GM18505 (cell line): ENCODE data around the gene PABPN1L.

Experiments
- ATAC-seq: cut with Tn5 transposase; IDR thresholded peaks from one replicate; pipeline ENCODE4 v1.9.1; 2021; ENCODE audit not compliant: unreplicated experiment
- POLR2A ChIP-seq: IDR thresholded peaks from 4 replicates; pipeline ENCODE4 v1.6.1; 2011; ENCODE audit warnings: borderline replicate concordance; ENCODE audit not compliant: insufficient read depth, insufficient read length; ENCODE audit errors: extremely low read depth

Gene PABPN1L

DNA sequence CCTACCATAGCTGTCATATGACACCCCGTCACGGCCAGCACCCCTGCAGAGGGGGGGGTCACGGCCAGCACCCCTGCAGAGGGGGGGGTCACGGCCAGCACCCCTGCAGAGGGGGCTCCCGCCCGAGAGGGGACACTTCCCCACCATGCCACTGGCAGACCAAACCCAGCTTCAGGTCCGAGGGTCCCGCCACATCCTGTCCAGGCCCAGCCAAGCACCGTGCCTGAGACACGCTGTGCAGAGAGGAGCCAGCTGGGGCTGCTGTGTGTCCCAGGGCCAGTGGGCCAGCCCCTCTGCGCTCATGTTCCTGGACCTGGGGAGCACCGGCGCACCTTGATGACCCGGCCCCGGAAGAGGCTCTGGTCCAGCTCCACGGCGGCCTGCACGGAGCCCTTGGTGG lies 1.9 kb downstream of the PABPN1L start:
- ATAC-seq: no peak
- no peak for TF ChIP-seq POLR2A

DNA sequence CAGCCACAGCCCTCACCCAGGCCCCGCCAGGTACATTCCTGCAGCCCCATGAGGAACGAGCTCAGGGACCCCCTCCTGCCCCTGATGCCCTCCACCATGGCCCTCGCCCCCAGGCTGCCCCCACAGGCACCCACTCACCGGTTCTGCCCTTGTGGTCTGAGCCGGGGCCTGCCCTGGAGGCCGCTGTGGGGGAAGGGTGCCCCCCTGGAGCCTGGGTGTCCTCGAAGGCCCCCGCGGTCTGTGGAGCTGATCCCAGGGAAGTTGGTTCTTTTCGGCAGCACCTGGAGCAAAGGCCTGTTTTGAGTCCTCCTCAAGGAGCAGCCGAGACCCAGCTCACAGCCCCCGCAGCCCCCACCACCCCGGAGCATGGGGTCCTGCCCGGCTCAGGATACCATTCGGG lies 2.4 kb downstream of the PABPN1L start:
- ATAC-seq: no peak
- TF ChIP-seq POLR2A: no peak

GRCh38 chr16:88863426-88863825 lies 3.0 kb downstream of the PABPN1L start:
- no peak for ATAC-seq
- TF ChIP-seq POLR2A: no peak

DNA sequence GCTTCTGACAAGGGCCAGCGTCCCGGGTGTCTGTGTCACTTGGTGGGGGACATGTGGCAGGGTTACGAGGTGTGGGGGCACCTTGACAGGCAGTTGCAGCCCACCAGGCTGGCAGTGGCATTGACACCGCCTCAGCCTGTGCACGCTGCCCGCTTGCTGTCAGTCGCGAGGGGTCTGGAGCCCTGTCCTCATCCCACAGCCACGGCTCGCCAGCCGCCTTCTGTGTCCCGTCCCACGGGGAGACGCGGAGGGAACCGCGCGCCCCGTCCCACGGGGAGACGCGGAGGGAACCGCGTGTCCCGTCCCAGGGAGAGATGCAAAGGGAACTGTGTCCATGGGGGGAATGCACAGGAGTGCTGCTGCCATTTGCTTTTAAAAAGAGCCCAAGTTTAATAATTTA lies 3.5 kb downstream of the PABPN1L start:
- no peak for ATAC-seq
- TF ChIP-seq POLR2A: no peak

DNA sequence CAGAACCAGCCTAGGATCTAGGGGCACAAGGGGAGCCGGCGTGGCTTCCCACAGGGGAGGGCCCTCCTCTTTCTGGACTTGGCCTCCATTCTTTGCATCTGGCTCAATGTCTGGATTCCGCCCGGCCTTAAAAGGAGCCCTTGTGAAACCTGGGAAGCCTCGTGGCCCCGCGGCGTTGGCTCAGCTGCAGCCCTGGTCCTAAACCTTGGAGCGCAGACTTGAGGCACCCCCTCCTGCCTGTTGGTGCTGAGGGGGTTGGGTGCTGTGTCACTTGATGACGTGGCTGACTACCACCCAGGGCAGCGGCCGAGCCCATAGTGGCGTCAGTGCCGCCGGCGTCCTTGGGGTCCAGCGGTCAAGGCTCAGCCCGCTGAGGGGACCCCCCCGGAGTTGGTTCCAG lies 5.1 kb downstream of the PABPN1L start:
- TF ChIP-seq POLR2A: no peak

DNA sequence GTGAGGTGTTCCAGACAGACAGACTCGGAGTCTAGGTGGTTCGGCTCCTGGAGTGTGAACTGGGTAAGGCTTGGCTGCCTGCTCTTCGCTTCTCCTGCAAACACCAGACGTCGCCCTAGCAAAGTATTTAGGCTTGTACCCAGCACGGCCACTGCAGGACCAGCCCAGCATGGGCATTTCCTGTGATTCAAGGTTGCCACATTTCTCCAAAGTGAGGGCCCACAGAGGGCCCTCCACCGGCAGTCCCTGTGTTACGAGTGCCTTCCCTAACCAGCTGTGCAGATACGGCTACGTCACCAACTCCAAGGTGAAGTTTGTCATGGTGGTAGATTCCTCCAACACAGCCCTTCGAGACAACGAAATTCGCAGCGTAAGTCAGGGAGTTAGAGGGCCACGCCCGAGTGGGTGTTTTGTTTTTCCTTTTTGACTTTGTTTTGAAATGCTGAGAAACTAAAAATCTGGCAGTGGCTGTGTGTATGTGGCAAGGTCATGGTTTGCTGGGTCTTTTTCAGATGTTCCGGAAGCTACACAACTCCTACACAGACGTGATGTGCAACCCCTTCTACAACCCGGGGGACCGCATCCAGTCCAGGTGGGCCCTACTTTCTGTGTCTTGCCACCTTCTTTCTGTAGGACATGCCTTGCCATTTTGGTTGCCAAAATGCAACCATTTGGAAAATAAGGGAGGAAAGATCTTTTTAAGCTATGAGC lies 6.9 kb downstream of the PABPN1L start:
- no peak for TF ChIP-seq POLR2A
- no peak for ATAC-seq

More for the DNA sequence above, 5.1 kb downstream of the PABPN1L start:
- ATAC-seq: no peak

DNA sequence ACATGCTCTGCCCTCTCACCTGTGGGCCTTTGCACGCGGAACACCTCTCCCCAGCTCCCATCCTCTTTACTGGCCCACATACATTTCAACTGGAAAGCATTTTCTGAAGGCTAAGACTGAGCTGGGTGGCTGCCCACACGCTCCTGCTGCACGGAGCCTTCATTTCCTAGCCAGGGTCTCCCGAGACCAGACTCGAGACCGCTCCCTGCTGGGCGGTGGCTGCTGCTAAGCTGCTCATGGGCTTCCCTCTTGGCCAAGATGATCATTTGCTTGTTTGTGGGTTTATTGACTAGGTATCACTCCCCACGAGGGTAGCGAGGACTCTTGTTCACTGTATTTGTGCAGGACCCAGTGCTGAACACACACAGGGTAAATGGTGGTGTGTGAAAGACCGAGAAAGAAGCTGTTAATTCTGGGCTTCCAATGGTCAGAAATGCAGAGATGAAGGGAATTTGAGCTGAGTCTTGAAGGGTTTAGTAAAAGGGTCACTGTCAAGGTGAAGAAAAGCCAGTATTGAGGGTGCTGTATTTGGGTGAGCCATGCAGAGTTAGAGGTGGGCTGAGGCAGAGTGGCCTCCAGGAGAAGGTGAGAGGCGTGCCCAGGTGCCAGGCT lies 8.6 kb downstream of the PABPN1L start:
- no peak for TF ChIP-seq POLR2A
- ATAC-seq: peak; percentile 41

GRCh38 chr16:88856828-88857727 lies 9.4 kb downstream of the PABPN1L start, which contains the start of the genes GALNS and TRAPPC2L:
TSS of gene GALNS (minus strand) at chr16:88856947. CDS start at chr16:88856877, 70 bp downstream.
TSS of gene TRAPPC2L (plus strand) at chr16:88857127. CDS start at chr16:88857151, 24 bp downstream.
- ATAC-seq: peak; percentile 72
- TF ChIP-seq POLR2A: peak; percentile 92

- no peak for ATAC-seq
- TF ChIP-seq POLR2A: no peak
These were observed 10.2 kb downstream of the PABPN1L start for GRCh38 chr16:88856122-88856827.

DNA sequence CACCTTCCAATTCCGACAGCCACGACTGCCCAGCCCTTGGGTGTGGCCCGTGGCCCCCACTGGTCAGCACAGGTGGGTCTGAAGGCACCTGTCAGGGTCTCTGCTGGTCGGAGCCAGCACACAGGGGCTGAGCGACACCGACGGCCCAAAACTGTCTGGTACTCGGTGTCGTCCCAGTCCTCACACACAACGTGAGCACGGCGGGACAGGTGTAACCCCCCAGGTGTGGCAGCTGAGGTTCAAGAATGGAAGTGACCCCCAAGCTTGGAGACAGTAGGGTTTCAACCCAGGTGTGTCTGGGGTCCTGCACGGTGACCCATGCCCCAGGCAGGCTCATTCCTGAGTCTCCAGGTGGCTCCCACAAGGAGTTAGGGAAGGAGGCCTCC lies 10.7 kb downstream of the PABPN1L start:
- ATAC-seq: no peak
- no peak for TF ChIP-seq POLR2A

GRCh38 chr16:88855176-88855575 lies 11.3 kb downstream of the PABPN1L start:
- no peak for TF ChIP-seq POLR2A
- no peak for ATAC-seq

GRCh38 chr16:88854306-88855111 lies 12.0 kb downstream of the PABPN1L start:
- TF ChIP-seq POLR2A: no peak
- no peak for ATAC-seq
